Aorta (tissue), 5 donors: ENCODE results near the gene CSF3. TPM values are rescaled to one million over a fixed set of nuclear protein-coding genes. Genes with fewer than 3 reads are reported as not detected.
A peak's percentile ranks its signal among the peaks of the same experiment; 100 is the strongest.

Experiments
- ATAC-seq: fragments of 200-7000 bp; cut with Tn5 transposase; one replicate; pipeline ENCODE4 v1.9.1; 2022; ENCODE audit warnings: moderate library complexity; ENCODE audit not compliant: low FRiP score
- DNase-seq, 2 donors: peaks; one replicate each; pipeline ENCODE4 v3.0.0-alpha.2; 2020
- H3K27ac ChIP-seq, 2 donors: one replicate each; pipeline ENCODE4 v1.5.1; 2013; ENCODE audit warnings: low read length in 2 of 2, mild to moderate bottlenecking in 2 of 2, moderate library complexity in 2 of 2, control low read depth in 1 of 2, inconsistent platforms in 1 of 2, low read depth in 1 of 2
- H3K27me3 ChIP-seq, 2 donors: one replicate each; pipeline ENCODE4 v1.6.1; 2013; ENCODE audit warnings: control low read depth in 1 of 2, low read length in 1 of 2, mild to moderate bottlenecking in 1 of 2, moderate library complexity in 1 of 2; ENCODE audit not compliant: insufficient read depth in 2 of 2, control insufficient read depth in 1 of 2
- H3K36me3 ChIP-seq, 2 donors: one replicate each; pipeline ENCODE4 v1.6.1; 2013; ENCODE audit warnings: control low read depth in 1 of 2, low read length in 1 of 2, mild to moderate bottlenecking in 1 of 2; ENCODE audit not compliant: insufficient read depth in 2 of 2, control insufficient read depth in 1 of 2
- H3K4me1 ChIP-seq, 2 donors: one replicate each; pipeline ENCODE4 v1.6.1; 2013; ENCODE audit warnings: low read length in 2 of 2, control low read depth in 1 of 2, mild to moderate bottlenecking in 1 of 2, moderate library complexity in 1 of 2; ENCODE audit not compliant: insufficient read depth in 2 of 2, control insufficient read depth in 1 of 2
- H3K4me3 ChIP-seq, 2 donors: one replicate each; pipeline ENCODE4 v1.5.1; 2013; ENCODE audit warnings: low read length in 2 of 2, control low read depth in 1 of 2, mild to moderate bottlenecking in 1 of 2
- H3K9me3 ChIP-seq: one replicate; pipeline ENCODE4 v1.6.1; 2013; ENCODE audit warnings: mild to moderate bottlenecking, low read length; ENCODE audit not compliant: control insufficient read depth
- WGBS, 2 donors: extraction: QIAGEN DNeasy Blood & Tissue Kit; methylation state at CpG; one replicate each; pipeline ENCODE4 v1.1.7; 2013; 5-methylcytosine and 5-hydroxymethylcytosine counted together
- intact Hi-C, 2 donors: fragments of 100-400 bp; cut with DNase I; formaldehyde crosslinking; loops; one replicate each; pipeline versions ENCODE4 v1.14.2 to v1.15.0; 2022
- polyA plus RNA-seq, 2 donors: library from polyadenylated mRNA; stranded (reverse); fragments of 200-250 nt; gene quantifications; one replicate each; pipeline ENCODE4 v1.2.3, GENCODE V29; 2013
- total RNA-seq, 2 donors: library from RNA; stranded (reverse); fragmentation: NEBNext Ultra II Directional; extraction: Animal tissue kit (Norgen Biotek cat#: 25700); gene quantifications; one replicate each; pipeline ENCODE4 v1.2.1, GENCODE V29; 2021
- donor health status: healthy with polysubstance abuse.
- donor health status: Bipolar disorder and iron deficiency.
- donor health status: DM: no; HTN: no; CAD: no.
- donor health status: DM: no; HTN: no; CAD: no.
- donor health status: DM: yes; HTN: yes; CAD: no.

The CSF3 gene
- total and polyA plus RNA-seq, 4 donors: 0.39 to 5.4 (median 2.7) TPM; not detected in 1

GRCh38 chr17:40060887-40061608 is 45.8 kb downstream of the CSF3 start:
- peak in 1 of 2 donors; percentile 60 for DNase-seq
- WGBS, 2 donors: 78% methylated on average over 11 of the region's 11 CpGs
- H3K36me3 ChIP-seq: no peaks in the 10 kb centered on the region
- no peaks in the 10 kb centered on the region for H3K9me3 ChIP-seq
- no peak overlapping the region for H3K27ac ChIP-seq
- no peak for ATAC-seq
- peaks cover 0 to 1% of the 10 kb centered on the region in 2 donors for H3K4me1 ChIP-seq
- intact Hi-C loops: no loop called here
- no peaks in the 10 kb centered on the region for H3K27me3 ChIP-seq
- no peak overlapping the region for H3K4me3 ChIP-seq

DNA sequence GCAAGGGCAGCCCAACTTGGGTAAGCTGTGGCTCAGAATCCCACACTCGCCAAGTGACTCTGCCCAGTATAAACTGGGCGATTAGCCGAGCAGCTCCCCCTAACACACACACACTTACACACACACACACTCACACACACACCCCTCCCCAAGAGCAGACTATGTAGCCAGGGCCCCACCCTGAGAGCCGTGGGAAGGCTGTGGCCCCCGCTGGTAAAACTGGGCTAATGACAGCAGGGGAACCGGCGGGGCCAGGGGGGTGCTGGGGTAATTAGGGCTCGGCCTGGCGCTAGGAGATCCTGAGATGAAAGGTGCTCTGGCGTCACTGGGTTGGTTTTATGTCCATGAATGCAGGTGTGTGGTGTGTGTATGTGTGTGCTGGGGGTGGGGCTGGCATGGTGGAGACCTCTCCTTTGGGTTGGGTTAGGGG is 46.4 kb downstream of the CSF3 start:
- H3K9me3 ChIP-seq: no peaks in the 10 kb centered on the region
- ATAC-seq: no peak
- H3K36me3 ChIP-seq: no peaks in the 10 kb centered on the region
- intact Hi-C loops: loop anchor here in 1 of 2 donors (2.0 kb wide), 1 partner anchor 25 kb away; no protein-coding TSS in a partner anchor
- peaks cover 0 to 1% of the 10 kb centered on the region in 2 donors for H3K4me1 ChIP-seq
- H3K4me3 ChIP-seq: no peak overlapping the region
- 72 to 73% methylated on average over 10 of the region's 10 CpGs for WGBS, 2 donors
- peak in 1 of 2 donors; percentile 72 for DNase-seq
- H3K27ac ChIP-seq: no peak overlapping the region
- H3K27me3 ChIP-seq: no peaks in the 10 kb centered on the region

GRCh38 chr17:40062329-40063186 is 47.3 kb downstream of the CSF3 start, which contains the start of gene THRA:
Gene THRA (plus strand): TSS chr17:40062965. CDS start chr17:40074489, 11,524 bp downstream.
- peak within 1 kb of the TSS; percentile 89 to 98 for H3K4me3 ChIP-seq
- intact Hi-C loops: loop anchor here (1.0 to 2.0 kb wide), 2 partner anchors 14 to 24 kb away; no protein-coding TSS in a partner anchor
- H3K36me3 ChIP-seq: no peaks in the 10 kb centered on the region
- ATAC-seq (peak; percentile 66), DNase-seq (peak; percentile 82 to 91)
- H3K9me3 ChIP-seq: no peaks in the 10 kb centered on the region
- WGBS, 2 donors: 1 to 2% methylated on average over 56 to 83 of the region's 83 CpGs
- H3K4me1 ChIP-seq: peaks cover 0 to 1% of the 10 kb centered on the region in 2 donors
- no peaks in the 10 kb centered on the region for H3K27me3 ChIP-seq
- H3K27ac ChIP-seq: peak within 1 kb of the TSS in 1 of 2 donors; percentile 57

DNA sequence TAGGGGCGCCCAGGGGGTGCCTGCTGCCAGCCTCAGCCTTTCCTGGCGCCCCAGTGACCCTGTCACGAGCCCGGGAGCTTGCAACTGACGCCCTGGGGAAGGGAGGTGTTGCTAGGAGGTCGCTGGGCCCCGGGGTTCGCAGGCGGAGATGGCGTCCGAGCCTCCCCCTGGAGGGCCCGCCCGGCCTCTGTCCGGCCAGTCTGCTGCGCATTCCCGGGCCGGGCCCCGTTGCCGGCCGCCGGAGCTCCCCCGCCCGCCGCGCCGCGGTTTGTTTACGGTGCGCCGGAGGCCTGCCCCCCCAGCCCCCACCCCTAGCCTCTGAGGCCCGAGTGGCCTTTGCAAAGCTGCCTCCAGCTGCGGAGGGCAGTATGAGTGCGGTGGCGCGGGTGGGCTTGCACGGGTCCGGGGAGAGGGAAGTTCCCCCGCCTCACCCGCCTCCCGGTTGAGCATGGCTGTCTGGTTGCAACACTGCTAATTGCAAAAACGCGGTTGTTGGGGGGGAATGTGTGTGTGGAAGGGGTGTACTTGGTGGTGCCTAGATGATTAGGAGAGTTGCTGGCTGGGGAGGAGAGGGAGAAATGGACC is 48.0 kb downstream of the CSF3 start:
- H3K36me3 ChIP-seq: no peaks in the 10 kb centered on the region
- peak; percentile 77 to 83 for DNase-seq
- H3K4me3 ChIP-seq: peak overlapping the region; percentile 89 to 98
- WGBS, 2 donors: 1% methylated on average over 42 of the region's 42 CpGs
- H3K27ac ChIP-seq: peak overlapping the region in 1 of 2 donors; percentile 57
- no peaks in the 10 kb centered on the region for H3K27me3 ChIP-seq
- H3K4me1 ChIP-seq: peaks cover 0 to 1% of the 10 kb centered on the region in 2 donors
- intact Hi-C loops: loop anchor here (1.0 to 2.0 kb wide), 2 partner anchors 13 to 24 kb away; no protein-coding TSS in a partner anchor
- peak; percentile 30 for ATAC-seq
- H3K9me3 ChIP-seq: no peaks in the 10 kb centered on the region

GRCh38 chr17:40063901-40064531 is 48.8 kb downstream of the CSF3 start:
- ATAC-seq (no peak), DNase-seq (peak in 1 of 2 donors; percentile 67)
- Histone ChIP-seq H3K36me3 (no peaks in the 10 kb centered on the region), H3K9me3 (no peaks in the 10 kb centered on the region), H3K27me3 (no peaks in the 10 kb centered on the region), H3K4me1 (peaks cover 0 to 1% of the 10 kb centered on the region in 2 donors), H3K4me3 (peak overlapping the region; percentile 89 to 98), H3K27ac (peak overlapping the region in 1 of 2 donors; percentile 57)
- WGBS, 2 donors: 1 to 3% methylated on average over 10 of the region's 10 CpGs
- intact Hi-C loops: loop anchor here (1.0 to 2.0 kb wide), 2 partner anchors 12 to 23 kb away; no protein-coding TSS in a partner anchor

- peak overlapping the region in 1 of 2 donors; percentile 14 for H3K4me3 ChIP-seq
- peak; percentile 63 to 80 for DNase-seq
- no peaks in the 10 kb centered on the region for H3K9me3 ChIP-seq
- peaks cover 1 to 7% of the 10 kb centered on the region in 2 donors for H3K4me1 ChIP-seq
- no peaks in the 10 kb centered on the region for H3K27me3 ChIP-seq
- intact Hi-C loops: loop anchor here in 1 of 2 donors (5.0 kb wide), 1 partner anchor 47 kb away; no protein-coding TSS in a partner anchor
- no peaks in the 10 kb centered on the region for H3K36me3 ChIP-seq
- peak overlapping the region; percentile 29 to 78 for H3K27ac ChIP-seq
- no peak for ATAC-seq
- 1 to 4% methylated on average over 9 to 10 of the region's 10 CpGs for WGBS, 2 donors
Measured at GRCh38 chr17:40064971-40065768, 49.9 kb downstream of the CSF3 start.

GRCh38 chr17:40065769-40066510 is 50.7 kb downstream of the CSF3 start:
- Histone ChIP-seq H3K27ac (peak overlapping the region in 1 of 2 donors; percentile 68), H3K4me1 (peaks cover 1 to 7% of the 10 kb centered on the region in 2 donors), H3K9me3 (no peaks in the 10 kb centered on the region), H3K27me3 (no peaks in the 10 kb centered on the region), H3K4me3 (no peak overlapping the region), H3K36me3 (no peaks in the 10 kb centered on the region)
- 43 to 46% methylated on average over 11 of the region's 11 CpGs for WGBS, 2 donors
- intact Hi-C loops: loop anchor here in 1 of 2 donors (5.0 kb wide), 1 partner anchor 46 kb away; no protein-coding TSS in a partner anchor
- ATAC-seq (no peak), DNase-seq (peak in 1 of 2 donors; percentile 76)
